GM18517 (cell line): ENCODE measurements around the gene APOBEC3B.
"Not testable (repeated sequence)": the region's sequence is repeated elsewhere in the genome, so short reads cannot be mapped to it uniquely, and the experiment has no call there.

Experiments
- ATAC-seq: cut with Tn5 transposase; IDR thresholded peaks from one replicate; pipeline ENCODE4 v1.9.1; 2021; ENCODE audit warnings: mild to moderate bottlenecking, moderate library complexity; ENCODE audit not compliant: unreplicated experiment

Gene APOBEC3B

DNA sequence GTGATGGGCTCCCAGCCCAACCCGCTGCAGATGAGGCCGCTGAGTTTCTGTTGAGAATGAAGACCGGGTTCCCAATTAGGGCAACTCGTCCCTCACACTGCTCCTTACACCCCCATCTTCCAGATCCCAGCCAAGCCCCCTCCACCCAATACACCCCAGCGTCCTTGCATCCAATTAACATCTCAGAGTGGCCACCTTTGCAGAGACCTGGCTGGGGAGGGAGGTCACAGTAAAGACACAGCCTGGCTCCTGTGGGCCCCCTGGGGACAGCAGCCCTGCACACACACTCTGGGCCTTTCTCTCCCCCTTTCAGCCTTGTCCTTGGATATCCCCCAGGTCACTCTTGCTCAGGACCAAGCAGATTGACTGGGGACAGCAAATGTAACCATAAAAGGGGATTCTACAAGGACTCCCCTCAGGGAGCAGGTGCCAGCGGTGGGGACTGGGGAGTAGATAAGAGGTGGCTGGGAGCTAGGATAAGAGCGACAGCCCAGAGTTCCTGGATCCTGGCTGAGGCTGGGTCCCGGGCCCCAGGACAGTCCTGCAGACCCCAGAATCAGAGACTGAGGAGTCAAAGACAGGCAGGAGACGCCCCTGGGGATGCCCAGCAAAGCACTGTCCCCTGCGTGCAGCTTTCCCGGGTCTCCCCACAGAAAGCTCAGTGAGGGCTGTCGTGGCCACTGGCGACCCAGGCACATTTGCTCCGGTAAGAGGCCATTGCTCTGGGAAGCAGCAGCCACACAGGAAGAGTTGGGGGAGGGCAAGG lies 16.4 kb upstream of the APOBEC3B start:
- no peak for ATAC-seq

DNA sequence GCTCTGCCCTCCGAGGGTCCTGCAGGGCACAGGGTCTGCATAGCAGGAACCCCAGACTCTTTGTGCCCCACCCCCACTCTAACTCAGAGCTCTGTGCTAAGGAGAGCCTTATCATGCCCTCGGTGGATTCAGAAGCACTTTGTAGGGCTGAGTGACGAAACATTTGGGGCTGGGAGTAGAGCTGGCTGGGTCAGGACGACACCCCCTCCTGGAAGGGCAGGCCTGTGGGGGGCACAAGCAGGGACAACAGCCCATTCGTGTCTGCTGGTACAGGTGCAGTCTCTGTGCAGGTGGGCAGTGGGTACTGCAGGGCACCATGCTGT lies 15.8 kb upstream of the APOBEC3B start:
- no peak for ATAC-seq

DNA sequence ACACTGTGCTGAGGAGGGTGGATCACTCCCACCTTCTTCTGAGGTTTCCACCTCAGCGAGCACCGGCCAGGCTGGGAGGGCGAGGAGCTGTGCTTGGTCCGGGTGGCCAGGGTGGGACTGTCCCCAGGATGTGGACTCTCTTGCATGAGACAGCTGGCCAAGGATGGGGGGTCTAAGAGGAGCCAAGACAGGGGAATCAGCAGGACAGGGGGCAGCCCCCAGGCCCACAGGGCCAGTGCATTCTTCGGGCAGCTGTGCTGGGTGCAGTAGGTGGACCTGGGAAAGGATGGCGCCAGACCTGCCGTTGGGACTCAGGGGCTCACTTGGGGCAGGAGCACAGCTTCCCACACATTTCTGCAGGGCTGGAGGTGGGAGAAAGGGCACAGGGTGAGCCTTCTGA lies 15.2 kb upstream of the APOBEC3B start:
- no peak for ATAC-seq

DNA sequence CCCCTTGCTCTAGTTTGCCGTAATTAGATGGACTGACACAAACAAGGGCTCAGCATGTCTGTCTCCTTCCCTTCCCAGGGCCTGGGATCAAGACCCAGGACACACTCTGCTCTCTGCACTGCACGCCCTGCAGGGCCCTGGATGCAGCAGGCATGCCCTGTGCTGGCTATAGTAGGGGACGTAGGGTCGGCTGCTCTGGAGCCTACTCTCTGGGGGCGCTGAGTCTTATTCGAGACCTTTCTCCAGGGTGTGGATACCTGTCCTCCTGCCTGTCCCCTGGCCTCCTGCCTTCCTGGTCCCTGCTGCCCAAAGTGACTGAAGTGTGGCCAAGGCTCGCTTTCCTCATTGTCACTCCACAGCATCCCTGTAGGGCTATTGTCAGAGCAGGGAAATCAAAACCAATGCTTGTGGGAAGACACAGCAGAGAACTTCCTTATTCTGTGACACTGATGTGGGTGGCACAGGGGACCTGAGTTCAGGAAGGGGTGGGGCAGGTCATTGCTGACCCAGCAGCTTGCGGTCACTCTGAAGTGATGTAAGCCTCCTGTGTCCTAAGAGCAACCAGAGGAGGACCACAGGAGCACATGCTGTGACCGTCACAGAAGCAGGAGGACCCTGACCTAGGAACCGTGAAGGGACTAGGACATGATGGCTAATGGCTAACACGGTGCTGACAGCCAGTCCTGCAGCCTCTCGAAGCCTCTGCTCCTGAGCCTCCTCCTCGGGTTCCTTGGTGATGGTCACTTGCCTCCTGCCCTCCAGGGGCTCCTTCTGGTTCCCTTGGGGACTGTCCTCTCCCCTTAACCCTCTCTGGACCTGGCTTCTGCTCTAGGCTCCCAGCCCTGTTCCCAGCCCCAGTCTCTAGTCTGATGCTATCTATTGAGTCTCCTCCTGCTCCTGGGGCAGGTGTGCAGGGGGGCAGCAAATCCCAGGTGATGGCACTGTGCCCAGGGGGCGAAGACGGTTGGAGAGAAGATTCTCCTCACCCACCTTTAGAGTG lies 14.4 kb upstream of the APOBEC3B start:
- ATAC-seq: no peak

DNA sequence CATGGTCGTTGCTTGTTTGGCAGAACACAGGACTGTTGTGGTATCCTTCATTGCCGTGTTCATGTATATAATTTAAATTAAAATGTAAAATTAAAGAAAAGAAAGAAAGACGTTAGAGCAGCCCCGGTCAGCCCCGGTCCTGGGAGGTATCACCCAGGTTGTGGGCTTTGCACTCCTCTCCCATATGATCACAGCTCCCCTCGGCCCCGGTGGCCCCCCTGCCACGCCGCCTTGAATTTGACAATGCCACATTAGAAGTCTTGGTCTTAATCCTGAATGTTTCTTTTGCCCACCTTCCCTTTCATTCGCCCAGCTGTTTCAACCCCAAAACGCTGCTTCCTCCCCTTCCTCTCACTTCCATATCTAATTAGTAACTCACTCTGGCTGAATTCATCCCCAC lies 13.3 kb upstream of the APOBEC3B start:
- no peak for ATAC-seq

DNA sequence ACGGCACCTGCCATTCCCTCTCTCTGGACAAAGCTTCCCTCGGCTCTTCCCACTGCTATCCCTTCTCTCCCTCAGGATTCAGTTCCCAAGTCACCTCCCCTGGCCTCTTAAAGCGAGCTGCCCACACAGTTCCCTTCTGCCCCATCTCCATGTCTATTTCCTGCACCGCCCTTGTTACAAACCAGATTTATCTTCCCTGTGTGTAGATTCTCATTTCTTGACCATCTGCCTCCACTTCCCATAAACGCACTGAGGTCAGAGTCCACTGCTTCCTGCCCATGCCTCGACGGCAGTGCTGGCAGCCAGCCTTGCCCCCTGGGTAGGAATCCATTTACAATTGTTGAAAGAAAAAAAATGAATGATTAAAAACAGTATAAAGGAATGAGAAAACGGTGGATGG lies 11.6 kb upstream of the APOBEC3B start:
- ATAC-seq: no peak

DNA sequence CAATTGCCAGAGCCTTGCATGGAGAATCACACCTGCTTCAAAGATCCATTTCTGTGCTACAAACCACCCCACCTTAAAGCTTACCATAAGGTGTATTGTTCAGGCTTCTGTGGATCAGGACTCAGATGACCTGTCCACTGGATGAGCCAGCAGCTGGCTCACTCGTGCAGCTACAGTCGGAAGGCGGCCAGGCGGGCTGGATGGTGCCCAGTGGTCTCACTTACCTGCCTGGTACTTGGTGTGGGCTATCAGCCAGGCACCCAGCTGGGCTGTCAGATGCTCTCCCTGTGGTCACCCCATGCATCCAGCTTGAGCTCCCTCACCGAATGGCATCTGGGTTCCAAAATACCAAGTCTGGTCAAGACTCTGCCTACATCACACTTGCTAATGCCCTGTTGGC lies 10.9 kb upstream of the APOBEC3B start:
- no peak for ATAC-seq

DNA sequence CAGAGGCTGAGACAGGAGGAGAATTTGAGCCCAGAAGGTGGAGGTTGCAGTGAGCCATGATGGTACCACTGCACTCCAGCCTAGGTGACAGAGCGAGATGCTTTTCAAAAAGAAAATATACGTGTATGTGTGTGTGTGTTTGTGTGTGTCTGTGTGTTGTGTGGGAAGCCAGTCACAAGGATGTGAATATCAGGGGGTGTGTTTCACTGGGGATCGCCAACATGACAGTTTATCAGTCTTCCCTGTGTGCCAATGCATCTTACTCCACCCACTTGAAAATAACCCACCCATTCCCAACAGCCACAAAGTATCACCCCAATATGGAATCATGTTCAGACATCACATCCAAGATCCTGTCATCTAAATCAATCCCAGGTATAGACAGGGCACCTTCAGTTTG lies 10.4 kb upstream of the APOBEC3B start:
- ATAC-seq: no peak

DNA sequence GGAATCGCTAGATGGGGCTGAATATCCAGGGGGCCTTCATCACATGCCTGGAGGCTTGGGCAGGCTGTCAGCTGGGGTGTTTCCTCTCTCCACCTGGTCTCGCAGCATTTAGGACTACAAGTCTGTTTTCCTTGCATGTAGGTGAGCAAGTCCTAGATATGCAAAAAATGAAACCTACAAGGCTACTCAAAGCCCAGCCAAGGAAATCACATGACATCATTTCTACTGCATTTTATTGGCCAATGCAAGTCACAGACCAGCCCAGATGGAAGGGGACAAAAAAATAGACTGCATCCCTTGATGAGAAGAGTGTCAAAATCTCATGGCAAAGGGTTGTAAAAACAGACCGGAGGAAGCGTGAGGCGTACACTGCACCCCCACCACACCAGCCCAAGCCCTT lies 9.6 kb upstream of the APOBEC3B start:
- no peak for ATAC-seq

DNA sequence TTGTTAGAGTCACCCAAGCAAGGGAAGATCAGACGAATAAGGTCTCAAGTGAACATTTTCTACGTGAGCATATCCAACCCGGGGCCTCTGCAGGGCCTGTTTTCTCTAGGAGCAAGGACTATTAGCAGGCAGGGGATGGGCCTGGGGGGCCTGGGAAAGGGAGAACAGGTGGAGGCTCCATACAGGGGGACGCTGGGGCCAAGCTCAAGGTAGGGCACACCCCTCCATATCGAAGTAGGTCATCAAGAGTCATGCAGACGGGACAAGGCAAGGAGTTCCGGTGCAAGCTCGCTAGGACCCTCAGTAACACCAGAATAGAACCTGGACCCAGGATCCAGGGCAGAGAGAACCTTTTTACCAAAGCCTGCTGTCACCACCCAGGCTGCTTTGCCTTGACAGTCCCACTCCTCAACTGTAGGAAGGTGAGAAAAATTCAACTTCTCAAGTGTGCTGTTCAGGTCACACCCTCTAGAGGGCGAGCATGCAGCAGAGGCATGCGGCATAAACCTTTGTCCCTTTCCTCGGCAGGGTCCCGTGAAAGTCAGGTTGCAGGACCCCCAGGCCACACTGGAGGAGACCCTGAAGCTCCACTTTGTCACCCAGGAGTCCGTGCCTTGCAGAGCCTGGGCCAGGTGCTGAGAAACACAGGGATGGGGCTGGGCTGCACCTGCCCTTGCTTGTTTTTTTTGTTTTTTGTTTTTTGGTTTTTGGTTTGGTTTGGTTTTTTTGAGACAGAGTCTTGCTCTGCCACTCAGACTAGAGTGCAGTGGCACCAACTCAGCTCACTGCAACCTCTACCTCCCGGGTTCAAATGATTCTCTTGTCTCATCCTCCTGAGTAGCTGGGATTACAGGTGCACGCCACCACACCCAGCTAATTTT lies 8.6 kb upstream of the APOBEC3B start:
- ATAC-seq: no peak

DNA sequence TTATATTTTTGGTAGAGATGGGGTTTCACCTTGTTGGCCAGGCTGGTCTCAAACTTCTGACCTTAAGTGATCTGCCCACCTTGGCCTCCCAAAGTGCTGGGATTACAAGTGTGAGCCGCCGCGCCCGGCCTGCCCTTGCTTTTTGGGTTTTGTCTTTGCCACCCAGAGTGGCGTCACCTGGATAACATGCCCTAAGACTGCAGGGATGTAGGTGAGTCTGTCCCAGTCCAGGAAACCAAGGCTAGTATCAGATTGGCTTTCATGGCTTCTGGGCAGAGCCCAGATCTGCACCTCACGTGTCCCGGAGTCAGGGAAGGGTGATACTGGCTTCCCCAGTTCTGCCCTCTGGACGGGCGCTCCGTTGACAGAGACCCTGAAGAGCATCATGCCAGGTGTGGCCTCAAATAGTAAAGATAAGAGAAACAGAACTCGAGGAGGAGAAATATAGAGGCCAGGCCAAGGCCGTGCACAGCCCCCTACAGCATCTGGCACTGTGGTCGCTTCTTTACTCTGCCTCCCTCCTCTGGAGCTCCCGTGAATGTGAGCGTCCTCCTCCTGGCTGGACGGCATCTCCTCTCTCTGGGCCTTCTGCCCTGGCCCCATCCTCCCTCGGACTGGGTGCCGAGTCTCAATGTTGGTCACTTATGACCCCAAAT lies 7.8 kb upstream of the APOBEC3B start:
- ATAC-seq: no peak

DNA sequence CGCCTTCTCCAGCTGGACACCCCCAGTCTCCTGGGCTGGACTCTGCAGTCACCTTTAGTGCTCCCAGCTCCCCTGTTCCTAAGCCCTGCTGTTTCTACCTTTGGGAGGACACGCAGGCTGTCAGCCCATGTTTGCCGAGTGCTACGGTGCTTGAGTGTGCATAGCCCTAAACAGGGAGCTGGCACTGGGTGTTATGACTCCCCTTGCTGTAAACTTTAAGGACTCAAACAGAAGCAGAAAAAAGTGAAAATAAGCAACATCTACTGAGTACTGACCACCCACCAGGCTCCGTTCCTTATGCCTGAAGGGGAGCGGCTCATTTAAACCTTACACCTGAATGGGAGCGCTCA lies 7.3 kb upstream of the APOBEC3B start:
- ATAC-seq: no peak

DNA sequence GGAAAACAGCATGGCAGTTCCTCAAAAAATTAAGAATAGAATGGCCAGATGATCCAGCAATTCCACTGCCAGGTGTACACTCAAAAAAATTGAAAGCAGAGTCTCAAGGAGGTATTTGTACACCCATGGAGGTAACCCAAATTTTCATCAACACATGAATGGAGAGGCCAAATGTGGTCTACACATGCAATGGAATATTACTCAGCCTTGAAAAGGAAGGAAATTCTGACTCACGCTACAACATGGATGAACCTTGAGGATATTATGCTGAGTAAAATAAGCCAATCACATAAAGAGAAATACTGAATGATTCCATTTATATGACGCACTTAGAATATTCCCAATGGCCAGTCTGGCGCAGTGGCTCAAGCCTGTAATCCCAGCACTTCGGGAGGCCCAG lies 4.9 kb upstream of the APOBEC3B start:
- not testable (repeated sequence) for ATAC-seq

DNA sequence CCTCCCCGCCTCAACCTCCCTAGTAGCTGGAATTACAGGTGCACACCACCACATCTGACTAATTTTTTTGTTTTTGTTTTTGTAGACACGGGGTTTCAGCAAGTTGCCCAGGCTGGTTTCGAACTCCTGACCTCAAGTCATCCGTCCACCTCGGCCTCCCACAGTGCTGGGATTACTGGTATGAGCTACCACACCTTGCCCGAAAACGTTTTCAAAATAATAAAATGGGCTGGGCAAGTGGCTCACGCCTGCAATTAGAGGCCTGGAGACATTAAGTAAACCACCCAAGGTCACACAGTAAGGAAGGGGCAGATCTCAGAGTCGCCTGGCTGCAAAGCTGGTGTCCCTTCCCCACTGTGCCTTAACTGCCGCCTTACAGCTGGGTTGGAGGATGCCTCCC lies 1.6 kb upstream of the APOBEC3B start:
- not testable (repeated sequence) for ATAC-seq

DNA sequence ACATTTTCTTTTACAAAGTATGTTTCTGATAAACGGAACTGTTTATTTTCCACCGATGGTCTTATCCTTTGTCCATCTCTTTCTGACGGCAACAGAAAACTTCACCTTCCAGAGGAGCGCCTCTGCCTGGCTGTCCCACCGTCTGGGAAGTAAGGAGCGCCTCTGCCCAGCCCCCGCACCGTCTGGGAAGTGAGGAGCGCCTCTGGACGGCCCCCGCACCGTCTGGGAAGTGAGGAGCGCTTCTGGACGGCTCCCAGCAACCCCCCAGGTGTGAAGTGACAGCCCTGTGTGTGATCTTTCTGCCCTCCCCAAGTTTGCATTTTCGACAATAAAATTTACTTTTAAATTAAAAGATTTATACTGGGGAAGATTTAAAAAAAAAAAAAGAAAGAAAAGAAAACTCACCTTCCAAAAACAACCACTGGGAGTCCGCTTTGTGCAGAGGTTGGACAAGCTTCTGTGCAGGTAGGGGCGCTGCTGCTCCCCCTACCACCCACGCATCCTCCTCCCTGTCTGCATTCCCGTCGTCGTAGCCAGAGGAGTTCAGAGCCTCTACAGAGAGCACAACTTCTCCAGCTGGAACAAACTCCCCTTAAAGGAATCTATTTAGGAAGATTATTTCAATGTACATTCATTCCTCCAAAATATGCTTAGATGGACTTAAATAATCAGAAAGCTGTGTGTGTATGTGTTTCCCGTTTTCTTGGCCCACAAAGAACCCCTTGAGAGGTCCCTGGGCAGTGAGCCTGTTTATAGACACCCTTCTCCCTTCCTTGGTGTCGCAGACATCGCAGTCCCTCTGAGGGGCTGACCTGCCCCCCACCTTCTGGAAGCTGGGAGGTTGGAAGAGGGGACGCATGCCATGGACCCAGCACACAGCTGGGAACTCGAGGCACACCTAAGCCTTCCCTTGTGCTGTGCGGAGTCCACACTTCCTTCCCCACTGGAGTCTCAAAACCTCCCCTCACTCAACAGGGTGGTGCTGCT lies 849 bp upstream of the APOBEC3B start:
- ATAC-seq: no peak

DNA sequence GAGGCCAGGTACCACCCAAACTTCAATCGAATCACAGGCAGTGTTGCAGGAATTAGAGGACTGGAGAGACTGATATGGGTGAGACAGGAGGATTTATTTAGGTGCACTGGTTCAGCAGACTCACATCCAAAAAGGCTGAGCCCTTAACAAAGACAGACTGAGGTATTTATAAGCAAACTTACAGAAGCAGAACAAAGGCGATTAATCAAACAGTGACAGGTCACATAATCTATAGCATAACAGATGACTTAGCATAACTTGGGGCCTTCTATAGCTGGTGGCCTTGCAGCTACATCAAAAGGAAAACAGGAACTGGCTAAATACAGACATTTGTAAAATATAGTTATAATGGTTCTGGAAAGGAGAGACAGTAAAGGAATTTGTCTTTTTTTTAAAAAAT lies 2.1 kb downstream of the APOBEC3B start:
- no peak for ATAC-seq

DNA sequence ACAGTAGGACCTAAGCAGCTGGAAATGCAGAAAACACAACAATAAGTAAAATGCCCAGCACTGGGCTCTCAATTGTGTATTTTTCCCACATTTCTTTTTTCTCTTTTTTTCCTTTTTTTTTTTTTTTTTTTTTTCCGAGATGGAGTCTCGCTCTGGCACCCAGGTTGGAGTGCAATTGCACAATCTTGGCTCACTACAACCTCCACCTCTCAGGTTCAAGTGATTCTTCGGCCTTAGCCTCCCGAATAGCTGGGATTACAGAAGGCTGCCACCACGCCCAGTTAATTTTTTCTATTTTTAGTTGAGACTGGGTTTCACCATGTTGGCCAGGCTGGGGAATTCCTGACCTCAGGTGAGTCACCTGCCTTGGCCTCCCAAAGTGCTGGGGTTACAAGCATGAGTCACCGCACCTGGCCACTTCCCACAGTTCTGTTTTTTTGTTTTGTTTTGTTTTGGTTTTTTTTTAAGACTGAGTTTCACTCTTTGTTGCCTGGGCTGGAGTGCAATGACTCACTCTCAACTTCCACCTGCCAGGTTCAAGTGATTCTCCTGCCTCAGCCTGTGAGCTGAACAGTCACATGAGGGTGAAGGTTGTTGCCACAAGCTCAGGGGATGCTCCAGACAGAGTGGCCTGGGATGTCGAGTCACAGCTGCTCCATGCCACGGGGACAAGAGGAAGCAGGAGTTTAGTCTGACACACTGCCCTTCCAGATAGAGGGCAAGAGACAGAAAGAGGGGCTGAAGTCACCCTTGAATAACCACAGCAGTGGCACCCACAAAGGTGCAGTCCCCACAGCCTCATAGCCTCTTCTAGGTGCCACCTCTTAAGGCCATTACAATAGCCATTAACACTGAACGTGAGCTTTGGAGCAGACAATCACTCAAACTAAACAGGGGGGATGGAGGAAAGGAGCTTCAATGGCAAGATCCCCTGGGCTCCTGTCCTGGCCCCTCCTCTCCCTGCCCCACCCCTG lies 2.9 kb downstream of the APOBEC3B start:
- peak; percentile 76 for ATAC-seq

DNA sequence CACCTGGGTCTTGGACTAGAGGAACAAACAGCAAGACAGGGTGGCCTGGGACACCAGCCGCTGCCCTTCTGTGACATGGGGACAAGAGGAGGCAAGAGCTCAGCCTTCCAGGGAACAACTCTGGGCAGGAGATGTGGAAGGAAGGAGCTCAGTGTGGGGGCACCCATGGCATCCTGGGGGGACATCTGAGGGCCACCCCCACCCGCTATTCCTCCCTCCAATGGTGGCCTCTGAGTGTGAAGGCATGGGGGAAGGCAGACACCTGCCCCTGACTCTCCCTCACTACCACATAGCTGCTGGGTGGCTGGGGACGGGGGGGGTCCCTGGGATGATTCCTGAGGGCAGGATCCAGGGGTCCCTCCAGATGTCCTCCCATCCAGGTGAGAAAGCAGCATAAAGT lies 4.5 kb downstream of the APOBEC3B start:
- no peak for ATAC-seq
